ENCODE data around the gene CGB2. TPM values are rescaled to one million over a fixed set of nuclear protein-coding genes. Genes with fewer than 3 reads are reported as not detected.

The CGB2 gene
- total and polyA plus RNA-seq, 2 donors = not detected

DNA sequence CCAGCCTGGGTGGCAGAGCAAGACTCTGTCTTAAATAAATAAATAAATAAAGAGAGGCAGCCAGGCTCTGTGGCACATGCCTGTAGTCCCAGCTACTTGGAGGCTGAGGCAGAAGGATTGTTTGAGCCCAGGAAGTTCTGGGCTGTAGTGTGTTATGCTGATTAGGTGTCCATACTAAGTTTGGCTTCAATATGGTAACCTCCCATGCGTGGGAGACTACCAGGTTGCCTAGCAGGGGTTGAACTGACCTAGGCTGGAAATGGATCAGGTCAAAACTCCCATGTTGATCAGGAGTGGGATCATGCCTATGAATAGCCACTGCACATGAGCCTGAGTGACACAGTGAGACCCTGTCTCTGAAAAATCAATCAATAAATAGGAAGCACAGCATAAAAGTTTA lies 49.6 kb downstream of the CGB2 start:
- H3K27ac ChIP-seq (ENCODE audit: low read depth) = no peak overlapping the region
- H3K36me3 ChIP-seq (ENCODE audit: insufficient read depth) = no peaks in the 10 kb centered on the region
- WGBS = 76% methylated on average over 1 of the region's 1 CpG
- H3K4me1 ChIP-seq (ENCODE audit: insufficient read depth) = no peaks in the 10 kb centered on the region
- DNase-seq (ENCODE audit: extremely low spot score) = no peak
- no peak overlapping the region for H3K4me3 ChIP-seq (ENCODE audit: low read depth, low read length)

Small RNA genes lying within 50 kb of the gene (small RNA-seq; reads per million reads assigned to genes)
- gene MIR6798 = not detected
- not detected for gene RN7SL708P

Other genes with a start within 250 kb of the CGB2 start
- 34.4 TPM for gene BCAT2, start 220.9 kb upstream of the CGB2 start, total RNA-seq
- gene BCAT2, start 220.9 kb upstream of the CGB2 start, polyA plus RNA-seq = 79.2 TPM
- 3.4 TPM for gene HSD17B14, start 195.4 kb upstream of the CGB2 start, total RNA-seq
- 18.6 TPM for gene HSD17B14, start 195.4 kb upstream of the CGB2 start, polyA plus RNA-seq
- 11.5 TPM for gene PLEKHA4, start 163.3 kb upstream of the CGB2 start, total RNA-seq
- 56.4 TPM for gene PLEKHA4, start 163.3 kb upstream of the CGB2 start, polyA plus RNA-seq
- 21.8 TPM for gene PPP1R15A, start 159.5 kb upstream of the CGB2 start, total RNA-seq
- 122 TPM for gene PPP1R15A, start 159.5 kb upstream of the CGB2 start, polyA plus RNA-seq
- gene TULP2, start 133.1 kb upstream of the CGB2 start, total RNA-seq = not detected
- gene TULP2, start 133.1 kb upstream of the CGB2 start, polyA plus RNA-seq = 0.57 TPM
- 107 TPM for gene NUCB1, start 131.6 kb upstream of the CGB2 start, total RNA-seq
- gene NUCB1, start 131.6 kb upstream of the CGB2 start, polyA plus RNA-seq = 478 TPM
- gene DHDH, start 98.2 kb upstream of the CGB2 start, total RNA-seq = 0.37 TPM
- gene DHDH, start 98.2 kb upstream of the CGB2 start, polyA plus RNA-seq = 0.75 TPM
- gene BAX, start 77.0 kb upstream of the CGB2 start, total RNA-seq = 13.1 TPM
- gene BAX, start 77.0 kb upstream of the CGB2 start, polyA plus RNA-seq = 73.0 TPM
- gene FTL, start 66.6 kb upstream of the CGB2 start, total RNA-seq = 1,234 TPM
- 4,798 TPM for gene FTL, start 66.6 kb upstream of the CGB2 start, polyA plus RNA-seq
- 33.3 TPM for gene GYS1, start 38.6 kb upstream of the CGB2 start, total RNA-seq
- gene GYS1, start 38.6 kb upstream of the CGB2 start, polyA plus RNA-seq = 39.5 TPM
- gene RUVBL2, start 38.0 kb upstream of the CGB2 start, total RNA-seq = 61.3 TPM
- gene RUVBL2, start 38.0 kb upstream of the CGB2 start, polyA plus RNA-seq = 83.4 TPM
- gene LHB, start 14.8 kb upstream of the CGB2 start, total RNA-seq = not detected
- not detected for gene LHB, start 14.8 kb upstream of the CGB2 start, polyA plus RNA-seq
- gene CGB3, start 7.6 kb upstream of the CGB2 start, total RNA-seq = not detected
- gene CGB3, start 7.6 kb upstream of the CGB2 start, polyA plus RNA-seq = not detected
- not detected for gene CGB1, start 5.0 kb downstream of the CGB2 start, total RNA-seq
- gene CGB1, start 5.0 kb downstream of the CGB2 start, polyA plus RNA-seq = not detected
- not detected for gene CGB5, start 12.0 kb downstream of the CGB2 start, total RNA-seq
- not detected for gene CGB5, start 12.0 kb downstream of the CGB2 start, polyA plus RNA-seq
- not detected for gene CGB8, start 17.2 kb downstream of the CGB2 start, total RNA-seq
- gene CGB8, start 17.2 kb downstream of the CGB2 start, polyA plus RNA-seq = not detected
- gene CGB7, start 25.9 kb downstream of the CGB2 start, total RNA-seq = not detected
- 0.37 TPM for gene CGB7, start 25.9 kb downstream of the CGB2 start, polyA plus RNA-seq
- 2.5 TPM for gene NTF4, start 32.9 kb downstream of the CGB2 start, total RNA-seq
- 4.1 TPM for gene NTF4, start 32.9 kb downstream of the CGB2 start, polyA plus RNA-seq
- gene KCNA7, start 40.8 kb downstream of the CGB2 start, total RNA-seq = not detected
- gene KCNA7, start 40.8 kb downstream of the CGB2 start, polyA plus RNA-seq = not detected
- 166 TPM for gene SNRNP70, start 53.6 kb downstream of the CGB2 start, total RNA-seq
- 191 TPM for gene SNRNP70, start 53.6 kb downstream of the CGB2 start, polyA plus RNA-seq
- 4.7 TPM for gene LIN7B, start 82.5 kb downstream of the CGB2 start, total RNA-seq
- 18.5 TPM for gene LIN7B, start 82.5 kb downstream of the CGB2 start, polyA plus RNA-seq
- gene C19orf73, start 87.3 kb downstream of the CGB2 start, total RNA-seq = not detected
- 1.6 TPM for gene C19orf73, start 87.3 kb downstream of the CGB2 start, polyA plus RNA-seq
- 5.2 TPM for gene PPFIA3, start 87.7 kb downstream of the CGB2 start, total RNA-seq
- gene PPFIA3, start 87.7 kb downstream of the CGB2 start, polyA plus RNA-seq = 12.2 TPM
- 5.2 TPM for gene HRC, start 123.5 kb downstream of the CGB2 start, total RNA-seq
- 3.8 TPM for gene HRC, start 123.5 kb downstream of the CGB2 start, polyA plus RNA-seq
- gene TRPM4, start 125.9 kb downstream of the CGB2 start, total RNA-seq = 18.0 TPM
- gene TRPM4, start 125.9 kb downstream of the CGB2 start, polyA plus RNA-seq = 18.8 TPM

Measured in urinary bladder (tissue), 4 donors.